Femur (tissue), 1 donor: ENCODE results near the gene SNX30.

Source experiments
- DNase-seq: peaks from one replicate; pipeline ENCODE4 v3.0.0-alpha.2; 2017

SNX30 gene

GRCh38 chr9:112752334-112753125 lies 2.0 kb downstream of the SNX30 start:
- DNase-seq: no peak

GRCh38 chr9:112753725-112754124 lies 3.2 kb downstream of the SNX30 start:
- no peak for DNase-seq

GRCh38 chr9:112754578-112754977 lies 4.0 kb downstream of the SNX30 start:
- no peak for DNase-seq

GRCh38 chr9:112755016-112755427 lies 4.5 kb downstream of the SNX30 start:
- DNase-seq: no peak

- no peak for DNase-seq
Measured at GRCh38 chr9:112755675-112756074, 5.1 kb downstream of the SNX30 start.

- no peak for DNase-seq
Measured at GRCh38 chr9:112757282-112757883, 6.8 kb downstream of the SNX30 start.

GRCh38 chr9:112757940-112758339 lies 7.4 kb downstream of the SNX30 start:
- no peak for DNase-seq

GRCh38 chr9:112760821-112761220 lies 10.3 kb downstream of the SNX30 start:
- no peak for DNase-seq

GRCh38 chr9:112761912-112762655 lies 11.5 kb downstream of the SNX30 start:
- no peak for DNase-seq

GRCh38 chr9:112762726-112763518 lies 12.4 kb downstream of the SNX30 start:
- no peak for DNase-seq

GRCh38 chr9:112764344-112764743 lies 13.8 kb downstream of the SNX30 start:
- DNase-seq: no peak

- DNase-seq: no peak
Measured at GRCh38 chr9:112764837-112765236, 14.3 kb downstream of the SNX30 start.

GRCh38 chr9:112765281-112765680 lies 14.7 kb downstream of the SNX30 start:
- no peak for DNase-seq

- no peak for DNase-seq
Measured at GRCh38 chr9:112771359-112772214, 21.0 kb downstream of the SNX30 start.

- no peak for DNase-seq
Measured at GRCh38 chr9:112772215-112772509, 21.6 kb downstream of the SNX30 start.

GRCh38 chr9:112772551-112772950 lies 22.0 kb downstream of the SNX30 start:
- DNase-seq: no peak

GRCh38 chr9:112774006-112774996 lies 23.7 kb downstream of the SNX30 start:
- DNase-seq: no peak

GRCh38 chr9:112777914-112778313 lies 27.4 kb downstream of the SNX30 start:
- no peak for DNase-seq

GRCh38 chr9:112780450-112781036 lies 30.0 kb downstream of the SNX30 start:
- DNase-seq: no peak

- DNase-seq: no peak
Measured at GRCh38 chr9:112782218-112782617, 31.7 kb downstream of the SNX30 start.

- DNase-seq: no peak
Measured at GRCh38 chr9:112783551-112783954, 33.0 kb downstream of the SNX30 start.
